HG02759 (cell line): ENCODE data around the gene HOXC10.

Experiments
- ATAC-seq: cut with Tn5 transposase; IDR thresholded peaks from one replicate; pipeline ENCODE4 v1.9.1; 2021; ENCODE audit warnings: mild to moderate bottlenecking, moderate library complexity; ENCODE audit not compliant: unreplicated experiment

The HOXC10 gene

DNA sequence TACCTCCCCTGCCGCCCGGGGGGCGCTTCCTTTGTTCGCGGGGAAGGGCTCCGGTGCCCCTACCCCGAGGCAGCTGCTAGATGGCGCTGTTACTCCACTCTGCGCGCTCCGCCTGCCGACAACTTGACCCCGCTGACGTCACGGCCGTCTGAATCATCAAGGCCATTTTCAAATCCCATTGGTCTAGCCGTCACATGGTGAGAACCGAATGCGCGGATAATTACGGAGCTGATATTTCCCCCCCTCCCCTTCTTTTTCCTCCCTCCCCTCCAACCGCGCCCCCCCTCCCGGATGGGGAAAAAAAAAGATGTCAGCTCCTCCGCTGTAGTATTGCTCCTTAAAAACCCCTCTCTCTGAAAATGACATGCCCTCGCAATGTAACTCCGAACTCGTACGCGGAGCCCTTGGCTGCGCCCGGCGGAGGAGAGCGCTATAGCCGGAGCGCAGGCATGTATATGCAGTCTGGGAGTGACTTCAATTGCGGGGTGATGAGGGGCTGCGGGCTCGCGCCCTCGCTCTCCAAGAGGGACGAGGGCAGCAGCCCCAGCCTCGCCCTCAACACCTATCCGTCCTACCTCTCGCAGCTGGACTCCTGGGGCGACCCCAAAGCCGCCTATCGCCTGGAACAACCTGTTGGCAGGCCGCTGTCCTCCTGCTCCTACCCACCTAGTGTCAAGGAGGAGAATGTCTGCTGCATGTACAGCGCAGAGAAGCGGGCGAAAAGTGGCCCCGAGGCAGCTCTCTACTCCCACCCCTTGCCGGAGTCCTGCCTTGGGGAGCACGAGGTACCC, at the start of gene HOXC10:
HOXC10 (plus strand) TSS at position 246 of the 791 bp plus-strand sequence; CDS start at position 360, 114 bp downstream.
- no peak for ATAC-seq

DNA sequence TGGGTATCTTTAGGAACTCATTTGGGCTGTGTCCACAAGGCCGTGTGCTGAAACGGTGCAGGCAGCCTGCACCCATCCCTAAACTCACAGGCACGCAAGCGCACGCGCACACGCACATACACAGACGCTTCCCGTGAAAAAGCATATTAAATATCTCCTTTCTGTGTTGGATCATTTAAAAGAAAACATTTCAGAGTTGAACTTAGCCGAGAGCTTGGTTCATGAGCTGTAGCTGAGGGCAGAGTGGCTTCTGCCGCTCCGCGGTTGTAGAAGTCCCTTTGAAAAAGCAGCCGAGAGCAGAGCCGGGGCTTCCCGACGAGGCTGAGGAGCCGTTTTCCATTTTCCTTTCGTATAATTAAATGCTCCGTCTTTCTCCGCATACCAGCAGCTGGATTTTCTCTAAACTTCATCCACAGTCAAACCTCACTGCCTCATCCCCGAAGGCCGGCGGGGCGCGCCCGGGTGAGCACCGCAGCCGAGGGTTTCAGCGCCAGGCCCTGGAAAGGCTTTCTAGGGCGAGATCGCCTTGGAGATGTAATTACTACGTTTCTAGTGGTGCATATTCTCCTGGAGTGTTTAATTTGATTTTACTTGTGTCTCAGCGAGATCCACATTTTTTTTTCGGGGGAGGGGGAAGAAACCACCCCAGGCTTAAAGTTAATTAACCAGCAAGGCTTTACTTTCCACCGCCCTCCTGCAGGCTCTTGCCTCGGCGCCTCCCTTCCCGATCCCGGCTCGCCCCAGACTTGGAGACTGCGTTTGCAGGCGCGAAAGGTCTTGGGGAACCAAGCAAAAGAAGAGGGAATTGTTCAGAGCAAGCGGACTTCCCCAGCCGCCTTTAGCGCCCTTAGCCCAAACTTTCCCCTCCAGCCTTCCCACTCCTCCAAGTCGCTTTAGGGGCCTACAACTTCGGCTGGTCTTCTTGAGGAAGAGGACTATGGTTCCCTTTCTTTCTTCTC, 49.3 kb upstream of the HOXC10 start:
- no peak for ATAC-seq

DNA sequence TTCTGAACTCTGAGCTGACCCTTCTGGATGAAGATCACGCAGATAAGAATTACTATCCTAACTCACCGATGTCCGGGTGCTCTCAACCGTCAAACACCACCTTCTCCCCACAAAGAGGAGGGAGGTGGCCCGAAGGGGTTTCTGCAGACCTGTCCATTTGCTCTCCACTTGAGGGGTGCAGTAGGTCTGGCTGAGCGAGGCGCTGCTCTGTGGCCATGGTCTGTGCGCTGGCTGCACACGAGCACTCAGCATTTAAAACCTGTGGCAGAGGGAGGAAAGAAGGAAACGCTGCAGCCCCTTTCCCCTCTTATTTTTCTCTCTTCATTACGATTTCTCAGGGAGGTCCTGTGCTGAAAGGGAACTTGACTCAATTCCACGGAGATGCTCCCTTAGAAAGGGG, 47.8 kb upstream of the HOXC10 start:
- no peak for ATAC-seq

DNA sequence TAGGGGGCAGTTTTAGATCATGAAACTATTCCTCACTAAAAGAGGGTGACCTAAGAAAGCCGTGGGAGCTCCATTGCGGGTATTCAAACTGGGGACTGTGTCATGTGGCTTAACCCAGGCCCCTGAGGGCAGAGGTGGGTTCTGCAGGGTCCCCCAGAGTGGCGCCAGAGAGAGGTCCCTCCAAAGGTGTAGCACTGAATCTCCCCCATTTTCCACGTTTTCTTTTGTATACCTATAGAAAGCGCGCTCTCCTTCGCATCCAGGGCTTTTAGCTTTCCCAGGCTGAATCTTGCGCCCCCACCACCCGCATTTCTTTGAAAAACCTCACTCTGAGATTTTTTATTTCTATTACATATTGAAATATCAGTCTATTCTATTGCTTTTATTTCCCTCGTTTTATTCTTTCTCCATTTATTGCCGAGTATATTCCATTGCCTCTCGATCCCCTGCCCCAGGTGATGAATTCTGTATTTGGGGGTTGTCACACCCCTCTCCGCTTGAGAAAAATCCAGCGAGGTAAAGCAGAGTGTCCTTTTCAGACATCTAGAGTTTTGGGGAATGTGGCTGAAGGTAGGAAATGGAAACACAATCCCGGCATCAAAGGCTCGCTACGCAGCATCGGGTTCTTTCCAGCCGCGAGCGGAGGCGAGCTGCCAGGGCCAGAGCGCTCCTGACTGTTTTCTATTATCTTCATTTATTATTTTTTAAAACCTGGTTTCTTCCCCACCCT, 47.2 kb upstream of the HOXC10 start:
- no peak for ATAC-seq

DNA sequence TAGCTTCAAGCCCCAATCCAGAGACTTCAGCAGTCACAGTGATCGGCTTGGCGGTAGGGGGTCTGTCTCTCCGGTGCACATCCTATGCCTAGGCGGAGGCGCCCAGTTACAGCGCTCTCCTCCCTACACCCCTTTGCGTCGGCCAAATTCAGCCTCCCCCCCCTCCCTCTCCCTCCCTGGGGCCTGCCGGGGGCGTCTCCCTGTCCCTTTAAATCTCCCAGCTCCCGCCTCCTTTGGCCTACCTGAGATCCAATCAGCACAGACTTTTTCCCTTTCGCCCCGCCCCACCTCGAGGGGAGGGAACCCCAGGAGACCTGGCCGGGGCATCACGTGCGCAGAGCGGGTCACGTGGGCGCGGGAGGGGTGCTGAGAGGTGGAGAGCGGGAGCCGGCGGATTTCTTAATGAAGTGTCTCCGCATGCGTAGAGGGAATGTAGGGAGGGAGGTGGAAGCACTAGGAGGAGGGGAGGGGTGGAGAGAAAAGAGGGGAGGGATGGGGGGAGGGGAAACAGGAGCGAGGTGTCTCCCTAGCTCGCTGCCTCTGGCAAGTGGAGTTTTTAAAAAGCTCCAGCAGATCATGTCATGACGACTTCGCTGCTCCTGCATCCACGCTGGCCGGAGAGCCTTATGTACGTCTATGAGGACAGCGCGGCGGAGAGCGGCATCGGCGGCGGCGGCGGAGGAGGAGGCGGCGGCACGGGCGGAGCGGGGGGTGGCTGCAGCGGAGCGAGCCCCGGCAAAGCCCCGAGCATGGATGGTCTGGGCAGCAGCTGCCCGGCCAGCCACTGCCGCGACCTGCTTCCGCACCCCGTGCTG, 46.4 kb upstream of the HOXC10 start, which contains the start of gene HOXC13:
HOXC13 (plus strand) TSS at position 506 of the 815 bp plus-strand sequence; CDS start at position 582, 76 bp downstream.
- ATAC-seq, result no peak

DNA sequence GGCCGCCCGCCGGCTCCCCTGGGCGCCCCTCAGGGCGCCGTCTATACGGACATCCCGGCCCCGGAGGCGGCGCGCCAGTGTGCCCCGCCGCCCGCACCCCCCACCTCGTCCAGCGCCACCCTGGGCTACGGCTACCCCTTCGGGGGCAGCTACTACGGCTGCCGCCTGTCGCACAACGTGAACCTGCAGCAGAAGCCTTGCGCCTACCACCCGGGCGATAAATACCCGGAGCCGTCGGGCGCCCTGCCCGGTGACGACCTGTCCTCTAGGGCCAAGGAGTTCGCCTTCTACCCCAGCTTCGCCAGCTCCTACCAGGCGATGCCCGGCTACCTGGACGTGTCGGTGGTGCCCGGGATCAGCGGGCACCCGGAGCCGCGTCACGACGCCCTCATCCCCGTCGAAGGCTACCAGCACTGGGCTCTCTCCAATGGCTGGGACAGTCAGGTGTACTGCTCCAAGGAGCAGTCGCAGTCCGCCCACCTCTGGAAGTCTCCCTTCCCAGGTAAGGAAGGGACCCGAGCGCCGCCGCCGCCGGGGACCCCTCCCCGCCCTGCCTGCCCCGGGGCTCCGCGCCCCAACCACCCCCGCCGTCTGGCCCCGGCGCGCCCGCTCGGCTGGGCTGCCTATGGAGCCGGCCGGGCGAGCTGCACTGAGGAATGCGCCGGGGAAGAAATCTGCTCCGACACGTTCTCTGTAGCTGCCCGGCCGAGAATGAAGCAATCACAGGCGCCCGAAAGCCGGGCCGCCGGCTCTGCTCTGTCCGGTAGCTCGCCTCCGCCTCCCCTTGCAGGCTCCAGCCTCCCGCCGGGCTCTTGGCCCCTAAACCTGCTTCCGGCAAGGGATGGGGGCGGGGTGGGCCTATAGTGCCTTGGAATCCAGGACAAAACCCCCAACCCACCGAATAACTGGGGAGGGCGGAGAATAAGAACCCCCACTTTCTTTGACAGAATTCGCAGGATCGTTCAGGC, 45.5 kb upstream of the HOXC10 start:
- no peak for ATAC-seq

DNA sequence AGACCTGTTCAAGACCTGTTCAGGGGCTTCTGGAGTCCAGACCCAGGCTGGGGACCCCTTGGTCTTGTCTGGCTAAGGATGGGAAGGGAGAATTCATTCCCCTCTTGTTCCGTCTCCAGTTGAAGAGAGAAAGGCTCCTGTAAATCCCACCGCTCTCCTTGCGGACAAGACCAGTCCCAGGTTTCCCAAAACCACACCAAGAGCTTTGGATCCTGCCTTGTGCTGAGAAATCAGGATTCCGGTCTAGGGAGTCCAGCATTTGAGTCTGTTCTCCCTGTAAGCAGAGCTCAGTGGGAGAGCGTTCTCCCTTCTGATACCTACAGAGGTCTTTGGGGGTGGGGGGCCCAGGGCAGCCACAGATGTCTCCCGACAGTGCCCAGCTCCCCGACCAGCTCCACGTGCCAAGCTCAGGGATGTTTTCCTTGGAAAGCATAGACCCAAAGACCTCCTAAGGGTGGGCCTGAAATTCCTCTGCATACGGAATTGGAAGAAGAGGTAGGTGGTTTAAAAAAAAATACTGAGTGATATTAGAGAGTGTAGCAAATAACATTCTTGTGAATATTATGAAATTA, 44.4 kb upstream of the HOXC10 start:
- no peak for ATAC-seq

DNA sequence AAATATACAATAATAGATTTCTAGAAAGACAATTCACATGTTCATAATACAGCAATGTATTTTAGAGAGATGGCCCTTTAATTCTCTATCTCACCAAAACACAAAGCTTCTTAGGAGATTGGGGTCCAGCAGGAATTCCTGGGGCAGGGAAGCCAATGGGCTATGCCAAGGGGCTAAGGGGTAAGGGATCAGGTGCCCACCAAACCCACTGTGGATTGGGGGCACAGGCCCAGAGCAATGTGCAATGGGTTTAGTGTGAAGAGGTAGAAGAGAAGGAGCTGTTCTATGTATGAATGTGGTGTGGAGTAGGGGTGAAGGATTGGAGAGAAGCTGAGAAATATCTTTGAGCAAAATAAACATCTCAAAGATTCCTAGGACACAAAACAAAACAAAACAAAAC, 43.8 kb upstream of the HOXC10 start:
- no peak for ATAC-seq

DNA sequence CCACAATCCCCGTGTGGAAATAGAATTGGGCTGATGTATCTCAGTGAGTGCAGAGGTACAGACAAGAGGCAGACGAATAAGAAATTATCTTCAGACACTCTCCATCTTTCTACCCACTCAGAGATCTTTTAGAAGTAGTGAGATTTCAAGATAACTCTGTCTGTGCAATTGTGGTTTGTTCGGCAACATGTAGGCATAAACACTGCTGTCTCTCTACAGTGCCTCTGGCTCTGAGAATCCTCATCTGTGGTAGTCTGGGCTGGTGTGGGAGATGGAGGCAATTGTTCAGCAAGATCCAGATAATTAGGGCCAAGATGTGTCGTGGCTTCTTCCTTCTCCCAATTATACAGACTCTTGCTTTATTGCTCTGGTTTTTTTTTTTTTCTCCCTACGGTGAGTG, 43.2 kb upstream of the HOXC10 start:
- ATAC-seq, result no peak

DNA sequence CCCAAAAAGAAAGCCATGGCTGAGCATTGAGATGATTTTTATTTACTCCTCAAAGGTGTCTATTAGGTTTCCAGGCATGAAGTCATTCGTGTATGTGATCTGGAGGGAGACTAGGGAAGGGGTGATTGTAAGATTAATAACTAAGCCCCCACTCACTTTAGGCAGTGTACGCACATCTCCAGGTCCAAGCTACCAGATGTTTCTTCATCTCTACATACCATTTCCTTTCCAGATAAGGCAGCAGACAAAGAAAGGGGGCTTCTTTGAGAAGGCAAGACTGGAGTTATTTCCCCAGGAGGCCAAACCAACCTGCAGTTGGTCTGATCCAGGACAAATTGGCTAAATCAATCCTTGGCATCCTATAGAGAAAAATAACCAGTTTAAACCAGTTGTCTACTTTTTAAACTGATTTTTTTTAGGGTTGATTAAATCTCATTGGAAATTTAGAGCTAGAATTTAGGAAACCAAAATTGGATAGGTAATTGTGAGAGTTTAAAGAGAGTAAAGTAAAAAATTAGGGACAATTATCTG, 42.4 kb upstream of the HOXC10 start:
- ATAC-seq, result no peak

DNA sequence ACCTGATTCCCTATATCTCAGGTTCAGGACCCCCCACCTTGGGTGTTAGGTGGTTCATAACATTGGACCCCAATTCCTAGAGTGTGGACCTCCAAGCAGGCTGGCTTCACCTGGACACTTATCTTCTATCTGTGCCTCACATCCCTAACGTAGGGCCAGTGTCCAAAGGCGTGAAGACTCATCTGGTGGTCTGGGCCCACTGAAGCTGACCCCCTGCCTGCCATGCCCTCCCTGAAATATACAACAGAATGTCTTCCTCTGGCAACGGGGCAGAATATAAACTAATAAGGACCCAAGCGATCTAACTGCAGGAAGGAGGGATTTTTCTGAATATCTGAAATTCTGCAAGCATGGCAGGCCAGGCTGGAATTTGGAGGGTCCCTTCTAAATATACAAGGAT, 40.7 kb upstream of the HOXC10 start:
- ATAC-seq, result no peak

DNA sequence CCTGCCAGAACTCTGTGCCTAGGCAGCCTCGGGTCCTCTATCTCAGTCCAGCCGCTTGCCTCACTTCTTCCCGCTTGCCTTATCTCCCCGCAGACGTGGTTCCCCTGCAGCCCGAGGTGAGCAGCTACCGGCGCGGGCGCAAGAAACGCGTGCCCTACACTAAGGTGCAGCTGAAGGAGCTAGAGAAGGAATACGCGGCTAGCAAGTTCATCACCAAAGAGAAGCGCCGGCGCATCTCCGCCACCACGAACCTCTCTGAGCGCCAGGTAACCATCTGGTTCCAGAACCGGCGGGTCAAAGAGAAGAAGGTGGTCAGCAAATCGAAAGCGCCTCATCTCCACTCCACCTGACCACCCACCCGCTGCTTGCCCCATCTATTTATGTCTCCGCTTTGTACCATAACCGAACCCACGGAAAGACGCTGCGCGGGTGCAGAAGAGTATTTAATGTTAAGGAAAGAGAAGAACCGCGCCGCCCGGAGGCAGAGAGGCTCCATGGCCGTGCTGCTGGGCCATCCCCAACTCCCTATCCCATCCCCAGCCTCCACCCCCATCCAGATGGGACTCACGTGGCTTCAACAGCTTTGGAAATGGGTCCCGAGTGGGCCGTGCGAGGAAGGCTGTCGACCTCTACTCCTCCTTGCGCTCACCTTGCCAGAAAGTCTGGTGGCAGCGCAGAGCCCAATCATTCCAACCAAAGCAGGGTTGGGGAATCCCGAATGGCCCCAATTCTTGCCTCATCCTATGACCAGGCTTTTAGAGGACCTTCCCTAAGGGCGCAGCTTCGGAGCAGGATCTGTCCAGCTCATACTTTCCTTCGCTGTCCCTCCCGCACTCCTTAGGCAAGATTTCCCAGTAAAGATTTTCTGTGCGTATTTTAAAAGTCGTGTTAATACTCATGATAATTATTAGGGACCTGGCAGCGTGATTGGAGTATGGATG, 39.8 kb upstream of the HOXC10 start:
- no peak for ATAC-seq

DNA sequence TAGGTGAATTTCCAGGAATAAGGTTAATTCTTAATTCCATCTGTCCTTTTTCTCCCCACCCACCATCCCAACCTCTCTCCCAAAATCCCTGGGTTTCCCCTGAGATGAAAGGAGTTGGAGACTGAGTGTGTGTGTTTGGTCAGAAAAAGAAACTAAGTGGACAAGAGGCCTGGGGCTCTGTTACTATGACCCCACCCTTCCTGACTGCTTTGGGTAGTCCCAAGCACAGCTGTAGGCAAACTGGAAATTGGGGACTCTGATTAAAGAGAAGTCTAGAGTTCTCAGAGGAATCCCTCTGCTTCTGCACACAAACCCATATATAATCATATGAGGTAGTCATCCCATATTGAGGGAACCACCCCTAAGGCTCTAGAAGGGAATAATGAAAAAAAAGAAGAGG, 37.2 kb upstream of the HOXC10 start:
- no peak for ATAC-seq

DNA sequence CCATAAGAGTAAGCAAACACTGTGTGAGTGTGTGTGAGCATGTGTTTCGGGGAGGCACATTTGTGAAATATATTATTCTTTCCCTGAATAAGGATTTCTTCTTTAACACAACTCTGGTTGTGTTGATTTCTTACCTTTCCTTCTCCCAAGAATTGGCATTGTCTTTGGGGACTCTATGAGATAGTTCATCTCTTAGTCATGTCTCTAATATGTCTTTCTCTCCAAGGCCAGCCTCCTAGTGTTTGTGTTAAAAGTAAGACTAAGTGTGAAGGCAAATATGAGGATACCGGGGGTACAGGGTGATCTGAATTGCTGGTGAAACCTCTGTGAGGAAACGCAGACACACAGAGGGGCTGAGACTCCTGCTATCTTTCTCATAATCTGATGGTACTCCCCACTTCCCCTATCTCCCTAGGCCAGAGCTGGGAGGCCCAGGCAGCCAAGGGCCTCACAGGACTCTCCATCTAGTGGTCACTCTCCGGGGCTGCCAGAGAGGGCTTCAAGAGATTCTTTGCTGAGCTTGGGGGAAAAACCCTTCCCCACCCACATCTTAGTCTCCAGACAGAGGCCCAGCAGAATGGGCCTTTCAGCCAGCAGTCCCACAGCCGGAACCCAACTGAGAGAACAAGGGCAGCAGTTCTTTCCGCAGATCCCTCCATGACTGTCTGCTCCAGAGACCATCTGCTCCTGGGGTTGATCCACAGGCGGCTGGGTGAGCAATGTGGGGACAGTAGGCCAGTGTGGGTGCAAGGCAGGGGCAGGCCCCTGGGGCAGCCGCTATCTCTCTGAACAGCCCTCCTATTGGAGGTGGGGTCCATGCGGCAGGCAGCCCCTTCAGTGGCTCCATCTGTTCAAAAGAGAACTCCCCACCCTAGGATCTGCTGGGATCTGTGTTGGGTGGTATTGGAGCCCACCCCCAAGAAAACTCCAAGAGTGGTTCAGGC, 36.0 kb upstream of the HOXC10 start:
- ATAC-seq, result no peak

DNA sequence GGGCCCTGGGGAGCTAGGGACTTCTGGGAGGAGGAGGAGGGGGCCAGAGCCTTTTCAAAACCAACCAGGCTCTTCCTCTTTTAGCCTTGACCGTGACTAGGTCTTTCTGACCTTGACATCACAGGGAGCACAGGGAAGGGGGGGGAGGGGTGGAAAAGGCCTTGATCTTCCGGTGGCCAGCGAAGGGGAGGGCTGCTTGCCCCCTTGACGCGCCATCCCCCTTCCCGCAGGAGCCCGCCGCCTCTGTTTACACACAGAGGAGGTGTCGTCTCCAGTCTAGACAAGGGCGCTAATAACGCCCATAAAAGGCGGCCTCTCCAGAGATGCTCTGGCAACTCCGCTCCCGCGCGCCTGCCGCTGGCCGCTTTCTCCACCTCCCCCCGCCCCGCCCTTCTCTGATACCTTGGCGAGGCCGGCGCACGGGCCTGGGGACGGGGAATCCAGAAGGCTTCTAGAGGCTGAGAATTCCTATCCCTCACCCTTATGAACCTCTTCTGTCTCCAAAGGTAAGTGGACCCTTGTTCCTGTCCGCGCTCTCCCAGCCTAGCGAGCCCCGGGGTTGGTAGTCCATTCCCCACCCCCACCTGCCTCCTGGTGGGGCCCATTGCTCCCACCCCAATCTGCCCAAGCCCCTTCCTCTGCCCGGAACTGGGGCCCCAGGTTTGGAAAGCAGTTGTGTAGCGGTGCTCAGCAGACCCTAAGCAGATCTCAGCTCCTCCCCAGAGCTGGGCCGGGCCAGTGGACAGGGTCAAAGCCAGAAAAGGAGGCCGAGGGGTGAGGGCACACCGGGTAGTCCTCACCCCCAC, 35.1 kb upstream of the HOXC10 start:
- no peak for ATAC-seq

DNA sequence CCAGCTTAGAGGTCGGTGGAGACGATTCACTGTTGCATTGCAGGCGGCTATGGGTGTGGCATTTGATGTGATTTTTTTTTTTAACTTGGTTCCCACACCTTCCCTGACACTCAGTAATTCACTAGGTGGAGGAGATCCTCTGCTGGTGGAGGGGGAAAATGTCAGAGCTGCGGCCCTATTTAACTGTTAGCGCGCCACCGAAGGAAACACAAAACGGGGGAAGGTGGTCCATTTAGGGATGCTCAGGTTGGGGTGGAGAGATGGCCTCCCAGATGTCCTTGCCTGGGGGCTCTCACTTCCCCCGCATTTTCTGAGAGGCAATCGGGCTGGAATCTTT, 34.5 kb upstream of the HOXC10 start:
- no peak for ATAC-seq
